Fibroblast of lung (primary cell): ENCODE data around the gene PSMD4.

Experiments
- EZH2 ChIP-seq: IDR thresholded peaks from 2 replicates; pipeline ENCODE4 v1.5.1; 2012; ENCODE audit warnings: low read length, control low read depth, mild to moderate bottlenecking; ENCODE audit errors: missing control alignments
- TF ChIP-seq, protein P1 (sequence below), 2 donors: IDR thresholded peaks in 1 of 2; conservative IDR thresholded peaks in 1 of 2; 1 replicate in 1 of 2; 2 replicates in 1 of 2; pipeline ENCODE4 v1.5.1; 2011 to 2012; ENCODE audit warnings: low read length in 2 of 2, control low read depth in 1 of 2, inconsistent platforms in 1 of 2, low read depth in 1 of 2, mild to moderate bottlenecking in 1 of 2

DNA sequence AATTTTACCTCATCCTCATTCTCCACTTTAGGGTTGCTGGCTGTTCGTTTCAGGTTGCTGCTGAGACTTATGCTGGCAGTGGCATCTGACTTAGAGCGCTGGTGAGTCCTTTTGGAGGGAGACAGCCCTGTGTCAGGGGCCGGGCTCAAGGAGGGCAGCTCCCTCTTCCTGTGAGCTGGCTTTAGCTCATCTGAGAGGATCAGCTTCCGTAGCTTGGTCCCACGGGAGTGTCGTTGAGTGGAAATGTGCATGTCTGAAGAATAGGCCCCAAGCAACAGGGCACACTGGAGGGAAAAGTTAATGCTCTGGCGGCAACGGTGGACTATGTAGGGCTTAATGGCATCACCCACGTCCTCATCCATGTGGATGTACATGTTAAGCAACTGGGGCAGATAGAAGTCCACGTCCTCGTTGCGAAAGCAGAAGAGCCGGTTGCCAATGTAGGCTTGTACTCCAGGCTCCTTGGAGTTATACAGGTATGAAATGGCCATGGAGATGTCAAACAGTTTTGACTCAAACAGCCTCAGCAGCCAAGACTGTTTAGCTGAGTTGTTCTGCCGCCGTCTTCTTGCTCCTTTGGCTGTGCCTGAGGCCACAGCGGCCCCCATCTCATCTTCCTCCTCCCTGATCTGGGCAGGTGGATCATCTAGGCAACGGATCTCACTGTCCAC is 61.2 kb downstream of the PSMD4 start:
- TF ChIP-seq, protein P1, sequence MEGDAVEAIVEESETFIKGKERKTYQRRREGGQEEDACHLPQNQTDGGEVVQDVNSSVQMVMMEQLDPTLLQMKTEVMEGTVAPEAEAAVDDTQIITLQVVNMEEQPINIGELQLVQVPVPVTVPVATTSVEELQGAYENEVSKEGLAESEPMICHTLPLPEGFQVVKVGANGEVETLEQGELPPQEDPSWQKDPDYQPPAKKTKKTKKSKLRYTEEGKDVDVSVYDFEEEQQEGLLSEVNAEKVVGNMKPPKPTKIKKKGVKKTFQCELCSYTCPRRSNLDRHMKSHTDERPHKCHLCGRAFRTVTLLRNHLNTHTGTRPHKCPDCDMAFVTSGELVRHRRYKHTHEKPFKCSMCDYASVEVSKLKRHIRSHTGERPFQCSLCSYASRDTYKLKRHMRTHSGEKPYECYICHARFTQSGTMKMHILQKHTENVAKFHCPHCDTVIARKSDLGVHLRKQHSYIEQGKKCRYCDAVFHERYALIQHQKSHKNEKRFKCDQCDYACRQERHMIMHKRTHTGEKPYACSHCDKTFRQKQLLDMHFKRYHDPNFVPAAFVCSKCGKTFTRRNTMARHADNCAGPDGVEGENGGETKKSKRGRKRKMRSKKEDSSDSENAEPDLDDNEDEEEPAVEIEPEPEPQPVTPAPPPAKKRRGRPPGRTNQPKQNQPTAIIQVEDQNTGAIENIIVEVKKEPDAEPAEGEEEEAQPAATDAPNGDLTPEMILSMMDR (conservative IDR thresholded peaks at IDR 0.05 in 1 of 2, IDR thresholded peaks at IDR 0.05 in 1 of 2; ENCODE audit: low read depth in 1 of 2, low read length in 2 of 2) = no peak
- TF ChIP-seq EZH2 = no peak
